ENCODE results near the gene TXNDC17.
A peak's percentile ranks its signal among the peaks of the same experiment; 100 is the strongest.
"Not testable (repeated sequence)": the region's sequence is repeated elsewhere in the genome, so short reads cannot be mapped to it uniquely, and the experiment has no call there.

TXNDC17 gene

DNA sequence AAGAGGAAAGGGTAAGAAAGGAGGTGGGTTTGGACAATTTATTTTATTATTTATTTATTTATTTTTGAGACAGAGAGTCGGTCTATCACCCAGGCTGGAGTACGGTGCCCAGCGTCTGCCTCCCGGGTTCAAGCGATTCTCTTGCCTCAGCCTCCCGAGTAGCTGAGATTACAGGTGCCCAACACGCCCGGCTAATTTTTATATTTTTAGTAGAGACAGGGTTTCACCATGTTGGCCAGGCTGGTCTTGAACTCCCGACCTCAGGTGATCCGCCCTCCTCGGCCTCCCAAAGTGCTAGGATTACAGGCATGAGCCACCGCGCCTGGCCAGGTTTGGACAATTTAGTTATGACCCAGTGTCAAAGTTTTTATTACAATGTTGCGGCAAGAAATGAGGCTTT is 22.3 kb downstream of the TXNDC17 start:
- not testable (repeated sequence) for DNase-seq

DNA sequence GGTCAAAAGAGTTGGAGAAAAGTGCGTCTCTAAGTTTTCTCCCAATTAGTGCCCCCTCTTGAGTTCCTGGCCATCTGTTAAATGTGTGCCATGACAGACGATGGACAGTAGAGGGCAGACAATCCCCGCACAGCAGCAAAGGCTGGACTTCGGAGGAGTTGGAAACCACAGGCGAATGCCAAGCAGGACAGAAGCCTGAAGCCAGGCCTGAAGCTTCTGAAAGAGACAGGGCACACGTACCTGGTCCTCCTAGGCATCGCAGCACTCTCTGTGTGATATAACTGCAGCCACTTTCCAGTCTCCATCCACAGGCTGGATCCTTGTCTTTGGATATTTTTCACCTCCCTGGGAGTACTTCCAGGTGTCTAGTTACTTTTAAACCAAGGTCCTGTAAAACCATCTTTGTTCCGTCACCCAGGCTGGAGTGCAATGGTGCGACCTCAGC is 25.2 kb downstream of the TXNDC17 start:
- DNase-seq = peak; percentile 16 to 28

DNA sequence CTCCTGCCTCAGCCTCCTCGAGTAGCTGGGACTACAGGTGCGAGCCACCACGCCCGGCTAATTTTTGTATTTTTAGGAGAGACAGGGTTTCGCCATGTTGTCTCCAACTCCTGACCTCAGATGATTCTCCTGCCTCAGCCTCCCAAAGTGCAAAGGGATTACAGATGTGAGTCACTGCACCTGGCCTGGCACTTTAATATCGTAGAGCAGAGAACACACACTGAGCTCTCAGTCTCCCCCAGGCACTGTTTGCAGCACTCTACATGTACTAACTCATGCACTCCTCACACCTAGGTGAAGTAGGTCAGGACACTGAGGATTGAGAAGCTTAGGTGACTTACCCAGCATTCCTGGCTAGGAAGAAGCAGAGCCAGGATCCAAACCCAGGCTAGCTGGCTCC is 25.7 kb downstream of the TXNDC17 start:
- no peak for DNase-seq

DNA sequence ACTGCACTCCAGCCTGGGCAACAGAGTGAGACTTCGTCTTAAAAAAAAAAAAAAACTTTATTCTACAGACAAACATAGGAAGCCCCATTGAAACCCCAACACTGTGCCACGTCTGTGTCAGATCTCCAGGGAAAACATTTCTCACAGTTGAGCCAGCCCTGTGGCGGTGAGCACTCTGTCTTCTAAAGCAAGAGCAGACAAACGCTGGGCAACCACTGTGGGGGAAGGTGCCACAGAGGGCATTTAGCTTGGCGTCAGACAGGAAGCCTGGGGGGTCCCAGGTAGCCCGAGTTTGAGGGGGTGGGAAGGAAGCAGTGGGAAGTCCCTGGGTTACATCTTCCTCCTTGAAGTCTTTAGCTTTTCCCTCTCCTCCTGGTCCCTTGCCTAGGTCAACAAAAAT is 26.7 kb downstream of the TXNDC17 start:
- DNase-seq = no peak

DNA sequence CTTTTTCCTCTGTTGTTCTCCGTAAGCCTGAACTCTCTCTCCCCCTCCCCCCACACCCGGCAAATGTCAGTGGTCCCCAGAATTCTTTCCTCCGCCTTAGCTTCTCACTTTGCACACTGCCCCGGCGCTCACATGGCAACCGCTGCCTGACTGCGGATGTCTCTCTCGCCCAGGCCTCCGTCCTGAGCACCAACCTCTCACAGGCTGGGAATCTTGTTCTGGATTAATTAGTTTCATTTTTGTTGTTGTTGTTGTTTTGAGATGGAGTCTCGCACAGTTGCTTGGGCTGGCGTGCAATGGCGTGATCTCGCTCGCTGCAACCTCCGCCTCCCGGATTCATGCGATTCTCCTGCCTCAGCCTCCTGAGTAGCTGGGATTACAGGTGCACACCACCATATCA is 27.4 kb downstream of the TXNDC17 start:
- no peak for DNase-seq

DNA sequence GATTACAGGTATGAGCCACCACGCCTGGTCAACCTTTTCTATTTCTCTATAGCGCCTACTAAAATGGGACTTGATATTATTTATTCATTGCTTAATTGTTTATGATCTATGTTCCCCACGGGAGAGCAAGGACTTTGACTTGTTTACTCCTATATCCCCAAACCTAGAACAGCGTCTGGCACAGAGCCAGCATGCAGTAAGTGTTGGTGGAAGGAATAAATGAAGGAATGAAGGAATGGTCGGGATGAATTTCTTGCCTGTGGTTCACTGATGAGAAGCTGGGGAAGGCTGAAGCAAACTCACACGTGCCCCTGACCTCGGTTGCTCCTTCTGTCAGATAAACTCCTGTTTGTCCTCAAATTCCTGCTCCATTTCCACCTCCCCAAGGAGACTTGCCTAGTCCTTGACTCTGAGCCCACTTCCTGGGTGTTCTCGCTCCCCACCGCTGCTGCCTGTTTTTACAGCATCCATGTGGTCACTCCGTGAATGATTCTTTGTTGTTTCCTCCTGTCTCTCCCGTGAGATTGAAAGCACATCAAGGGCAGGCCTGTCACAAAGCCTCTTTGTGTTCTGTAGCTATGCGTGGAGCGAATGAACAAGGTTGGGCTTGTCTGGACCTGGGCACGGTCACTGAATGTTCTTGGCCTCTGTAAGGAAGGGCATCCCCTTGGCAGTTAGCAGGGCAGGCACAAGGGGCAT is 28.0 kb downstream of the TXNDC17 start:
- no peak for DNase-seq

DNA sequence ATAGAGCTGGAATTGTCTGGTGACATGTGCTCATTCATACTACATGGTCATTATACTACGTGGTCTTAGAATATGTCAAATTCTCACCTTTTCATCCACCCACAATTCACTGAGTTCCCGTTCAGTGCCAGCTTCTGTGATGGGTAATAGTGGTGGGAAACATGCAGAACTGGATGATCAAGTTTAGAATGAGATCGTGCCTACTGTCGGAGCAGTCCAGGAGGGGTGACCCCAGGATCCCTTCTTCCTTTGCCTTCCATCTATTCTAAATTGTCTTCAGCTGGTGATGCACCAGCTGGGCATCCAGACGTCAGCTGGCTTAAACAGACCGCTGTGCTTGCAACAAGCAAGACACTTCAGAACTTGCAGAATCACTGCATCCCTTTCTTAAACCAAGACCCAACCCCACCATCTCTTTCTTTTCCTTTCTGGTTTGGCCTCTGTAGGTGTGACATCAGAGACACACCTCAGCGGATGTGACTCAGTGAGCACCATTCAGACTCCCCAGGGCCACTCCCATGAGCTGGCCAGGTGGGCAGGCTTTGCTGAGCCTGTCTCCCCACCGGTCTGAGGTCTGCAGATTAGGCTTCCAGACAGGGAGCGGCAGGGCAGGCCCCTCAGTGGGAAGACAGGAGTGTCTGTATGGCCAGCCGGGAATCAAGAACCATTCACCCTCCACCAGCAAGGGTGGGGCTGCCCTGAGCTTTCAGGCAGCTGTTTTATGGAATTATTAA is 28.8 kb downstream of the TXNDC17 start:
- no peak for DNase-seq

DNA sequence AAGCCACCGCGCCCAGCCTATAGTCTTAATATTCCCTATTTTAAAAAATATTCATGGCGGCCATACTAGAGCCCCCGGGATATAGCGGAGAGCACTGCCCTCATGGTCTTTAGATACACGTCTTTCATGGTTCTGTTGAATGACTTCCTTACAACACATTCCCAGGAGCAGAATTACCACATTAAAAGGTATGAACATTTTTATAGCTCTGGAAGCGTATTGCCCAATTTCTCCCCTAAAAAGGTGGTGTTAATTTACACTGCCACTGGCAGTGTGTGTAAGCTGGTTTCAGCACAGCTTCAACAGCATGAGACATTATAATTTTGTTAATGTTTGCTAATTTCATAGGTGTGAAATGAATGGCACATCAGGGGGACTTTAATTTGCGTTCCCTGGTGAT is 29.7 kb downstream of the TXNDC17 start:
- DNase-seq = no peak

DNA sequence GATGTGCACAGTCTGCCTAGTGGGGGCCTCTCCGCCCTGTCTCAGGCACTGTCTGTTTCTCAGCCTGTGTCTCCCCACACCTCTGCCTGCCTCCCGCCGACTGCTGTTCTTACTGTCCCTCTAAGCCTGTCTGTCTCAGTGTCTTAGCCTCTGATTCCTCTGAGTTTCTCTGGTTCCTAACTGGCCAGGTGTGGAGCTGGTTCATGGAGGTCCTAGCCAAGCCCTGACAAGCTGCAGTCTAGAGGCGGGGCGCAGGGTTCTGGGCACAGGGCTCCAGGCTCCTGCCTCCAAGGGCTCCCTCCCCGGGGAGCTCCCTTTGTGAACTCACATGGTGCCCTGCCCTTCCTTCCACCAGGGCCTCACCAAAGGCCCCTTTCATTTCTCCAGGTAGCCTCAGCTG is 30.1 kb downstream of the TXNDC17 start:
- DNase-seq = no peak

DNA sequence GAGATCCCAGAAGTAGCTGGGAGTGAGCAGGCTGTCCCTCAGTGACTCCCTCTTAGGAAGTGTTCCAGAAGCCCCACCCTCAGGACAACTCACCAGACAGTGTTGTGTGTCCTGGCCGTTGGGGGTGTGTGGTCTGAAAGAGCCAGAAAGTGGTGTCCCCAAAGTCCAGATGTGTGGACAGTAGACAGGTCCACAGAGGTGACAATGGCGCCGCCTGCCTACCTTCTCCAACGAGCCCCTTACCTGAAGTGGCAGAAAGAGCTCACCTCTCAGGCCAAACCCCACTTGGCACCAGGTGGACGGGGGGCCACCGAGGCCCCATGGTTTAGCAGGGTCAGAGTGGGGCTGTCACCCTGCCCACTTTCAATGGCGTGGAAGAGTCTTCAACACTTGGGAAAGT is 30.6 kb downstream of the TXNDC17 start:
- no peak for DNase-seq

DNA sequence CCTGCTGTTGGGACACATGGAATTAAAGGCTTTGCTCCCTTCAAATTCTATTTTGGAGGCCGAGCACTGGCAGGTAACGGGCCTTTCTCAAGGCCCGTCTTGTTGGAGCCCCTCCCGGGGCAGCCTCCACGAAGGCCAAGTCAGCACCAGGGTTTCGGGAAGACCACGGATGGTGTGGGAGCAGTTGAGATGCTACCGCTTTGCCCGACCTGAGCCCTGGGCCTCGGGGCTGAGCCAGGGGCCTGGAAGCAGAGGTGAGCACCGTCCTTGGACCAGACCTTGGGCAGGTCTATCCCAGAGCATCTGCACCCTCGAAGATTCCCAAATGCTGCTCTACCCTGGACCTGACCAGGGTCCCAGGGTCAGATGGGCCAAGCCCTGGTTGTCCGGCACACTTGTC is 33.7 kb downstream of the TXNDC17 start:
- no peak for DNase-seq

DNA sequence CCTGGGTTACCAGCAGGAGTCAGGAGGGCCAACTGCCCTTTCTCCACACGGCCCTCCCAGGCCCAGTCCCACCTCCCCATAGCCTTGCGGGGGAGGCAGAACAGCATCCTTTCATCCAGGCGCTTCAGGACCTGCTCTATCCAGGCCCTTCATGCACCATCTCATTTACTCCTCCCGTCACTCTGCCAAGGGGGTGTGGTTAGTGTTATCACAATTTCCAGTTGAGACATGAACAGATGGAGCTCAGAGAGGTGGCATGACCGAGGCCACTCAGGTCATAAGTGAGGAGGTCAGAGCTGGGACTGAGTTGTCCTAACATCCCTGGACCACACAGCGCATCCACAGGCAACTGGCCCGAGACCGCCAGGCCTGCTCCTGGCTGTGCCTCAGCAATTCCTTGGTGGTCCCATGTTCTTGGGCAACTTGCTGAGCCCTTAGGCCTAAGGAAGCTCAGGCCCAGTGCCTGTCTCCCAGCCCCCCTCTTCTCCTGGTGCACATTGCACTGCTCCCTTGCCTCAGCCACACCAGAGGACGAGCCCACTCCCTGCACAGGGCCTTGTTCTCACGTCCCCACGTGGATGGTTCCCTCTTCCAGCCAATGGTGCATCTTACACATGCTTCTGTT is 34.5 kb downstream of the TXNDC17 start:
- no peak for DNase-seq

DNA sequence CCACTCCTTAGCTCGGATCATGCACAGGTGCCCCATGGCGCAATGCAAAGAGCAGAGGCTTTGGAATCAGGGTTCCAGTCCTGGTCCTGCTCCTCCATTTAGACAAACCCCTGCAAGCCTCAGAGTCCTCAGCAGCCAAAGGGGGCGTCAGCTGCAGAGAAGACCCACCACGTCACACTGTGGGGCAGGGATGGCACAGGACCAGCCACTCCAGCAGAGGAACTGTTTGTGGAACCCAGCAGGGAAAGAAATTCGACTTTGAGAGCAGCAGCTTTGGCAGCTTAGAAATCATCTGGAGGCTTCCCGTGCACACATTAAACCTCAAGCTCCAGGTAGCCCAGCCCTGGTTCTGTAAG is 35.9 kb downstream of the TXNDC17 start:
- no peak for DNase-seq

DNA sequence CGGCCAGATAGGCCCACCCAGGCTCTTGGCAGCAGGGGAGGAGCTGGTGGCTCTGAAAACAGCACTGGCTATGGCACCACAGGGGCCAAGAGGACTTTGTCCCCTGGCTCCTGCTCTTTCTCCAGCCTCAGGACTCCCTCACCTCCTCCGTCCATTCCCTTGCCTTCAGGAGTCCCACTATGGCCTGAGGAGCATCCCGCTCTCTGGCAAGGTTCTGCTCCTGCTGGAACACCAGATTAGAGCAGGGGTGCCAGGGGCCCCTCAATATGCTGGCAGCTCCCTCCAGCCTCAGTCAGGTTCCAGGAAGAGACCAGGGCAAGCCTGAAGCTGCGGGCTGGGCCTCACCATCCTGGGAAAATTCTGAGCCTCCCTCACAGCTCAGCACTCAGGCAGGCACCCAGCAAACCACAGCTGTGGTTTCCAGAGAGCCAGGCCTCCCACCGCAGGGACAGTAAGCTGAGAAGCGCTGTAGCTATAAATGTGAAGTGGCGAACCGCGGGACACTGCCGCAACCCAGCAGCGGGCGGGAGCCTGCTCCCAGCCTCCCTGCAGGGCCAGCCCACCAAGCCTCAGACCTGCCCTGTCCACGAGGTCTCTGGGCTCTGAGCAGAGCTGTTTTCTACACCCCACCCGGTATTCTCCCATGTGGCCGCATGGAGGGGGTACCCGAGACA is 36.4 kb downstream of the TXNDC17 start:
- DNase-seq = no peak

DNA sequence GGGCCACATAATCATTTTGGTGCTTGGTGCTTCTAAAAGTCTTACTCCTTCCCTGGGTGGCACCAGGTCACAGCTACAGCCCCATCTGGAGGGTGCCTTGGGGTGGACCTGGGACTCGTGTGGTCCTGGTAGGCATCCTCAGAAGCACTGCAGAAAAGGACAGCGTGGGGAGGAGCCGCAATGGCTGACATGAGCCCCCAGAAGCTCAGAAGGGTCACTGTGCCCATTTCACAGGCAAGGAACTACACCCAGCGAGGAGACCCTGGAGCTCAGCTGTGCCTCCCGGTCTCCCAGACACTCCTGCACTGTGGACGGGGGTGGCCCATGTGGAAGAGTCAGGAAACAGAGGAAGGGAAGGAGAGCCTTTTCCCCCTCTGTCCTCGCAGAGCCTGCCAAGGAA is 37.1 kb downstream of the TXNDC17 start:
- DNase-seq = no peak

DNA sequence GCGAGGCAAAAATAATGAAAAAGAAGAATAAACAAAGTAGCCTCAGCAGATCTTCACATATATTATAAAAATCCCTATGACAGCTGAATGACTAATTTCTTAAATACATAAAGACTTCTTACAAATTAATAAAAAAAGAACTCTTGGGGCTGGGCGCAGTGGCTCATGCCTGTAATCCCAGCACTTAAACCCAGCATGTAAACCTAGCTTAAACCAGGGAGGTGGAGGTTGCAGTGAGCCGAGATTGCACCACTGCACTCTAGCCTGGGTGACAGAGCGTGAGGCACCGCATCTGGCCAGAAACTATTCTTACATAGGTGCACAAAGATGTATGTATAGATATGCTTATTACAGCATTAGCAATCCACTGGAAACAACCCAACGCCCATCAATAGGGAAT is 38.4 kb downstream of the TXNDC17 start:
- DNase-seq = no peak

DNA sequence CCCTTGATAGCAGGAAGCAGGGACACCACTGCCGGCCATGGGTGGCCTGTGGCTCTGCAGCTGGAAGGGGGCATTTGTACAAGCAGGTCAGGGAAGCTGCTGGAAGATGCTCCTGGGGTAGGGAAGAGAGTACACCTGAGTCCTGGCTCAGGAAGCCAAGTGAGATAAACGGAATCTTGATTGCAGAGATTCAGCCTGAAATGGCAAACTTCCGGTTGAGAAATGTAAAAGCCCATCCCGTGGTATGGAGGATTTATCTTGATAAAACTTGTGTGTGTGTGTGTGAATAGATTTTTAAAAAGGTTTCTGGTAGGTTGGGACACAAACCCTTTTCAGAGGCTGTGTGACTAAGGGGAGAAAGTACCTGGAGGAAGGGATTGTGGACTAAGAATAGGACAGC is 40.3 kb downstream of the TXNDC17 start:
- no peak for DNase-seq

DNA sequence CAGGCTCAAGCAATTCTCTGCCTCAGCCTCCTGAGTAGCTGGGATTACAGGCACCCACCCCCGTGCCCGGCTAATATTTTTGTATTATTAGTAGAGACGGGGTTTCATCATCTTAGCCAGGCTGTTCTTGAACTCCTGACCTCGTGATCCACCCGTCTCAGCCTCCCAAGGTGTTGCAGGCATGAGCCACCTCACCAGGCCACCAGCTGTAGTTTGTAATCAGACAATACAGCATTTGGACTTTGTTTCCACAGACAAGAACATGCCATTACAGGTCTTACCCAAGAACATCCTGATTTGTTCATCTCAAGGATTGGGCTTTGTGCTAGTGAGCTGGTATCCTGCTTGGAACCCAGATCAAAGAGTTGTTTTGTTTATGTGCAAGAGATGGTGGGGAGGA is 40.8 kb downstream of the TXNDC17 start:
- DNase-seq = no peak

DNA sequence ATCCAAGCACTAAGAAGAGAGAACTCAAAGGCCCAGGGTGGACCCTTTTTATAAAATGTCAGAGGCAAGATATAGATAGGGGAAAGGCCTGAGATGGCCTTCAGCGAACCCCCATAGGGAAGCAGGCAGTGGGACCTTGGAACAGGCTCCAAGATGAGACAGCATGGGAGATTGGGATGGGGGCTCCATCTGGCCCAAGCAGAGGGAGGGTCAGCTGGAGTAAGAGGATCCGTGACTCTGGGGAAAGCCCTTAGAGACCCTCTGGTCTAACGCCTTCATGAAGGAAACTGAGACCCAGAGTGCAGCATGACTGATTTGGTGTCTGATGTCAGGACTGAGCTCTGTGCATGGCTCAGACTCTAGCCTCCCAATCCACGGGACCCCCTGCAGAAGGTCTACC is 41.5 kb downstream of the TXNDC17 start:
- no peak for DNase-seq

DNA sequence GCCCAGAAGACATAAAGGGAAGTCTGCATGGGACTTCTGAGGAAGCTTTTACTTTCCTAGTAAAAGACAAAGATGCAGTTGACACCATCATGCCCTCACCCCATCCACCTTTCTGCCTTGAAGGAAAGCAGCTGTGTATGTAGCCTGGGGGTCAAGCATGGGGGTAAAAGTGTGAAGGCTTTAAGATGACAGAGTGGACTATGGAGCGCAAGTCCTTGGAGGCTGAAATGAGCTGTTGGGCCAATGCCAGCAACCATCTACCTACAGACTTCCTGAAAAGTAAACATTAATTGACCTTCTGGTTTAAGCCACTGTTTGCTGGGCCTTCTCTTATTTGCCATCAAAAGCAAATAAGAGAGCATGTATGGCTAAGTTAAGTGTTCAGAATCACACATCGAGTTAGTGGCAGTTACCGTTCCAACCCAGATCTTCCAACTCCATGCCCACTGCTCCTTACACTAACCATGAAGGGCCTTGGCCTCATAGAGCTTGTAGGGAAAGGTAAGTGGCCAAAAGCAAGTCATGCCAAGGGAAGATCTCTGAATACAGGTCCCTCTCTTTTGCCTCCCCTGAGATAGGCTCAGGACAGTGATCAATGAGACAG is 42.3 kb downstream of the TXNDC17 start:
- DNase-seq = no peak

DNA sequence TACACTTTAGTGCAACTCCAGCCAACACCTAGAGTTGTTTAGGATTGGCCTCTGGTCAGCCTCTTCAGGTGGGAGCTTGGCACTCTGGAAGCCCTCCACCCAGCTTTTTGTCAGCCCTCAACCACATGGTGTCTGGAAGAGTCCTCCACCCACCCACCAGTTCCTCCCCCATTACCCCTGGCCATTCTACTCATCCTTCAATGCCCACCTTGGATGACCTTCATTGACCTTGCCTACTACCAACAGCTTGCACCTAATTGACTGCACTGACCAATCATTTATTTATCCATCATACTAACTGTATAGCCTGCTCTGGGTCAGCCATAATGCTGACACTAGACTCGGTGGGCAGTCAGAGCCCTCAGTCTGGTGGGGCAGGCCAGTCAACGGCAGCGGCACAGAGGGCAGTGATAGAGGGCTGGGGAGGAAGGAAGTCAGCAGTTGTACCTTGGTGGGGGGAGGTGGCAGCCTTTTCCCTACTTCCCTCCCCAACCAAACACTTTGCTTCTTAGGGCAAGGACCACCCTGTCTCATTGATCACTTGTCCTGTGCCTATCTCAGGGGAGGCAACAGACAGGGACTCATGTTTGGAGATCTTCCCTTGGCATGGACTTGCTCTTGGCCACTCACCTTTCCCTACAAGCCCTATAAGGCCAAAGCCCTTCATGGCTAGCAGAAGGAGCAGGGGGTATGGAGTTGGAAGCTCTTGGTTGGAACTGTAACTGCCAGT is 43.0 kb downstream of the TXNDC17 start:
- no peak for DNase-seq

DNA sequence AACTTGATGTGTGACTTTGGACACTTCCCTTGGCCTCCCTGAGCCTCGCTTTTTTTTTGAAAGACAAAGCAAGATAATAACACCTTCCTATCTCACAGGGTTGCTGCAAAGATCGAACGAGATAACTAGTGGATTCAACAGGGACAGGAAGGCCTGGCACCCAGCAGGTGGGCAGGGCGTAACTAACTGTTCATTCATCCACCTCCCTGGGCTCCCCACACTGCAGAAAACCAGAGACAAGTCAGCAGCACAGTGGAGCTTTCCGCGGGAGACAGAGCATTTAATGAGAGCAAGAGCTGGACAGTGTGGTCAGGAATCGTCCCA is 43.6 kb downstream of the TXNDC17 start:
- DNase-seq = no peak
